NB4 (cell line): ENCODE results near the gene GALNT9.
"Not testable (repeated sequence)": the region's sequence is repeated elsewhere in the genome, so short reads cannot be mapped to it uniquely, and the experiment has no call there.

Source experiments
- POLR2A ChIP-seq: IDR thresholded peaks from 2 replicates; pipeline ENCODE4 v1.6.1; 2011; ENCODE audit warnings: mild to moderate bottlenecking; ENCODE audit not compliant: insufficient read length; ENCODE audit errors: extremely low read depth
- TF ChIP-seq, protein P1 (sequence below): IDR thresholded peaks from one replicate; pipeline ENCODE4 v1.5.1; 2012; ENCODE audit warnings: low read depth, low read length

DNA sequence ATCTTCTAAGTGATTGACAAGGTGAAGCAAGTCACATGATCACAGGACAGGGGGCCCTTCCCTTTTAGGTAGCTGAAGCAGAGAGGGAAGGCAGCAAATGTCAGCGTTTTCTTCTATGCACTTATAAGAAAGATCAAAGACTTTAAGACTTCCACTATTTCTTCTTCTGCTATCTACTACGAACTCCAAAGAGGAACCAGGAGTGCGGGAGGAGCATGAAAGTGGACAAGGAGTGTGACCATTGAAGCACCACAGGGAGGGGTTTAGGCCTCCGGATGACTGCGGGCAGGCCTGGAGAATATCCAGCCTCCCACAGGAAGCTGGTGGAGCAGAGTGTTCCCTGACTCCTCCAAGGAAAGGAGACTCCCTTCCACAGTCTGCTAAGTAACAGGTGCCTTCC lies 76.4 kb downstream of the GALNT9 start:
- TF ChIP-seq, protein P1, sequence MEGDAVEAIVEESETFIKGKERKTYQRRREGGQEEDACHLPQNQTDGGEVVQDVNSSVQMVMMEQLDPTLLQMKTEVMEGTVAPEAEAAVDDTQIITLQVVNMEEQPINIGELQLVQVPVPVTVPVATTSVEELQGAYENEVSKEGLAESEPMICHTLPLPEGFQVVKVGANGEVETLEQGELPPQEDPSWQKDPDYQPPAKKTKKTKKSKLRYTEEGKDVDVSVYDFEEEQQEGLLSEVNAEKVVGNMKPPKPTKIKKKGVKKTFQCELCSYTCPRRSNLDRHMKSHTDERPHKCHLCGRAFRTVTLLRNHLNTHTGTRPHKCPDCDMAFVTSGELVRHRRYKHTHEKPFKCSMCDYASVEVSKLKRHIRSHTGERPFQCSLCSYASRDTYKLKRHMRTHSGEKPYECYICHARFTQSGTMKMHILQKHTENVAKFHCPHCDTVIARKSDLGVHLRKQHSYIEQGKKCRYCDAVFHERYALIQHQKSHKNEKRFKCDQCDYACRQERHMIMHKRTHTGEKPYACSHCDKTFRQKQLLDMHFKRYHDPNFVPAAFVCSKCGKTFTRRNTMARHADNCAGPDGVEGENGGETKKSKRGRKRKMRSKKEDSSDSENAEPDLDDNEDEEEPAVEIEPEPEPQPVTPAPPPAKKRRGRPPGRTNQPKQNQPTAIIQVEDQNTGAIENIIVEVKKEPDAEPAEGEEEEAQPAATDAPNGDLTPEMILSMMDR = not testable (repeated sequence)
- TF ChIP-seq POLR2A = not testable (repeated sequence)
